ENCODE results near the gene PTPRT. TPM values are rescaled to one million over a fixed set of nuclear protein-coding genes. Genes with fewer than 3 reads are reported as not detected.

Gene PTPRT
- total RNA-seq, 1 experiment from 2014 or later: 0.20 TPM

DNA sequence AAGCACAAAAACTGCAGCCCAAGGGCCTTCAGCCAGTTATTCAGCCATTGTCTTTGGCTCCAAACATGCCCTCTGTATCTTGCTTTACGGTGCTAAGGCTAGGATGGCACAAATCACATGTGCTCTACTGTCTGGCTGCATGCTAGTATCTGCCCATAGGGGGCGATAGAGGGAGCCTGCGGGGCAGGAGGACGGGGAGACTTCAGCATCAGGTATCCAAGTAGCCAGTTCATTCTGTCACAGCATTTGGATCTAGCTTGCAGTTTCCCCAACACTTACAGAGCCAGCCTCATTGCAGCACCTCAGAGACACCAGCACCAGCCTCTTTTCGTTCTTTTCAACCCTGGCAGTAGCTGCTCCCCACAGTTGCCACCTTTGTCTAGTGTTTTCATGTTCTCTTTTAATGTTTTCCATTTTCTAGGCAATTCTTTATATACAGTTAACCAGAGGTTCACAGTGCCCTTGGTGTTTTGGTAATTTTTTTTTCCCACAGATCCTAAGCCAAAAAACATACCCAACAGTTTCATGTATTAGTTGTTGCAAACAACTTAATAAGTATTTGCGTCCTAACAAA, 705.9 kb downstream of the PTPRT start:
- BruUV-seq (replicated peaks): no TSS peak
- H3K27ac Mint-ChIP-seq (ENCODE audit: unreplicated experiment): no peak overlapping the region
- ChIA-PET CTCF (interaction anchor here (0.5 kb wide), 1 partner anchor 975 kb away, joined by 3 read pairs; no protein-coding TSS in a partner anchor), POLR2A (no interaction called here)
- H3K4me3 Mint-ChIP-seq (ENCODE audit: unreplicated experiment): no peak overlapping the region
- Histone ChIP-seq H3K36me3 (ENCODE audit: control insufficient read depth, insufficient read depth, low read length) (no peaks in the 10 kb centered on the region), H3K4me1 (no peaks in the 10 kb centered on the region), H3K27me3 (replicated peaks; ENCODE audit: control insufficient read depth, insufficient read depth, low read length) (no peaks in the 10 kb centered on the region), H3K9me3 (no peaks in the 10 kb centered on the region), H3K4me3 (ENCODE audit: low read depth, low read length) (no peak overlapping the region)
- H3K9me3 Mint-ChIP-seq (ENCODE audit: unreplicated experiment): no peaks in the 10 kb centered on the region
- H3K36me3 Mint-ChIP-seq (ENCODE audit: insufficient read depth, unreplicated experiment): no peaks in the 10 kb centered on the region
- H3K4me1 Mint-ChIP-seq (ENCODE audit: low read depth, unreplicated experiment): no peaks in the 10 kb centered on the region
- peak; percentile 65 to 75 for DNase-seq
- H3K27me3 Mint-ChIP-seq (ENCODE audit: insufficient read depth, unreplicated experiment): peaks cover 17% of the 10 kb centered on the region
- peak; percentile 75 to 83 for TF ChIP-seq CTCF (IDR thresholded peaks at IDR 0.05; ENCODE audit: insufficient read depth in 1 of 2, low read depth in 1 of 2, low read length in 1 of 2, severe bottlenecking in 1 of 2, unreplicated experiment in 1 of 2)
- intact Hi-C loops (cut with micrococcal nuclease; ENCODE audit: unreplicated experiment): no loop called here

DNA sequence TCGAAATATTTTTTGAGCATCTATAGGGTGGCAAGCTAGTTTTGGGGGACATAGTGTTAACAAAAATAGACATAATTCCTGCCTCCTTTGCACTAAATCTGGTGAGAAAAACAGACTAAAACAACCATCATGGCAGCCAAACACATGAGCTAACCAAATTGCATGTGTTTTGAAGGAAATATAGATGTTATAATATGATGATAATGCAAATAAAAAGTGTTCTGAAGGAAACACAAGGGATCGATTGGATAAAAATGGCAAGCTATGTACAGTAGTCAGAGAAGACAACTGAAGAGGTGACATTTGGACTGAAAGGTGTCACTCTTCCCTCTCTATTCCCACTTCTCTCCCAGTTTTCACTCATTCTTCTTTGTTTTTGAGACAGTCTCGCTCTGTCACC, 706.9 kb downstream of the PTPRT start:
- CTCF ChIA-PET: no interaction called here
- POLR2A ChIA-PET: no interaction called here
- DNase-seq: no peak
- BruUV-seq (replicated peaks): no TSS peak
- no peak for TF ChIP-seq CTCF (IDR thresholded peaks at IDR 0.05; ENCODE audit: insufficient read depth in 1 of 2, low read depth in 1 of 2, low read length in 1 of 2, severe bottlenecking in 1 of 2, unreplicated experiment in 1 of 2)
- H3K27me3 Mint-ChIP-seq (ENCODE audit: insufficient read depth, unreplicated experiment): peaks cover 19% of the 10 kb centered on the region
- no peak overlapping the region for H3K4me3 Mint-ChIP-seq (ENCODE audit: unreplicated experiment)
- H3K27ac Mint-ChIP-seq (ENCODE audit: unreplicated experiment): no peak overlapping the region
- intact Hi-C loops (cut with micrococcal nuclease; ENCODE audit: unreplicated experiment): no loop called here
- no peaks in the 10 kb centered on the region for H3K9me3 Mint-ChIP-seq (ENCODE audit: unreplicated experiment)
- Histone ChIP-seq H3K36me3 (ENCODE audit: control insufficient read depth, insufficient read depth, low read length) (no peaks in the 10 kb centered on the region), H3K9me3 (no peaks in the 10 kb centered on the region), H3K27me3 (replicated peaks; ENCODE audit: control insufficient read depth, insufficient read depth, low read length) (no peaks in the 10 kb centered on the region), H3K4me3 (ENCODE audit: low read depth, low read length) (no peak overlapping the region), H3K4me1 (no peaks in the 10 kb centered on the region)
- no peaks in the 10 kb centered on the region for H3K4me1 Mint-ChIP-seq (ENCODE audit: low read depth, unreplicated experiment)
- H3K36me3 Mint-ChIP-seq (ENCODE audit: insufficient read depth, unreplicated experiment): no peaks in the 10 kb centered on the region

GRCh38 chr20:42475773-42476172, 713.9 kb downstream of the PTPRT start:
- no peak for DNase-seq
- H3K36me3 ChIP-seq (ENCODE audit: control insufficient read depth, insufficient read depth, low read length): no peaks in the 10 kb centered on the region
- H3K27me3 ChIP-seq (replicated peaks; ENCODE audit: control insufficient read depth, insufficient read depth, low read length): no peaks in the 10 kb centered on the region; the same call in 1 of the 2 replicates
- Mint-ChIP-seq H3K27me3 (ENCODE audit: insufficient read depth, unreplicated experiment) (peaks cover 16% of the 10 kb centered on the region), H3K4me1 (ENCODE audit: low read depth, unreplicated experiment) (no peaks in the 10 kb centered on the region), H3K4me3 (ENCODE audit: unreplicated experiment) (no peak overlapping the region), H3K27ac (ENCODE audit: unreplicated experiment) (no peak overlapping the region), H3K36me3 (ENCODE audit: insufficient read depth, unreplicated experiment) (no peaks in the 10 kb centered on the region), H3K9me3 (ENCODE audit: unreplicated experiment) (no peaks in the 10 kb centered on the region)
- CTCF ChIA-PET: no interaction called here
- BruUV-seq (replicated peaks): no TSS peak
- no peak for TF ChIP-seq CTCF (IDR thresholded peaks at IDR 0.05; ENCODE audit: insufficient read depth in 1 of 2, low read depth in 1 of 2, low read length in 1 of 2, severe bottlenecking in 1 of 2, unreplicated experiment in 1 of 2)
- no peaks in the 10 kb centered on the region for H3K4me1 ChIP-seq
- intact Hi-C loops (cut with micrococcal nuclease; ENCODE audit: unreplicated experiment): no loop called here
- no peaks in the 10 kb centered on the region for H3K9me3 ChIP-seq
- POLR2A ChIA-PET: no interaction called here
- no peak overlapping the region for H3K4me3 ChIP-seq (ENCODE audit: low read depth, low read length)
